ENCODE data around the gene PACRG.
A peak's percentile ranks its signal among the peaks of the same experiment; 100 is the strongest.

Gene PACRG

GRCh38 chr6:163325390-163325784 is 597.6 kb downstream of the PACRG start:
- no peaks in the 10 kb centered on the region for H4K20me1 ChIP-seq
- no peak overlapping the region for H3K9ac ChIP-seq
- H3K4me2 ChIP-seq: peak overlapping the region in 8 of 11 experiments; percentile 5 to 67 (median 34); a peak in 11 of 22 replicates
- no peaks in the 10 kb centered on the region; a peak in 1 of 22 replicates for H3K27me3 ChIP-seq
- no peak overlapping the region for H3K4me3 ChIP-seq
- no peaks in the 10 kb centered on the region for H3K36me3 ChIP-seq
- H3K4me1 ChIP-seq: peaks cover 0 to 16% (median 7%) of the 10 kb centered on the region in 10 experiments; a peak in 11 of 20 replicates
- H3K9me3 ChIP-seq (replicated peaks in 1 of 11): peaks cover 0 to 7% (median 4%) of the 10 kb centered on the region in 11 experiments; a peak in 5 of 22 replicates
- TF ChIP-seq Cebpa-rat (IDR thresholded peaks at IDR 0.05): no peak
- H3K27ac ChIP-seq: no peak overlapping the region

DNA sequence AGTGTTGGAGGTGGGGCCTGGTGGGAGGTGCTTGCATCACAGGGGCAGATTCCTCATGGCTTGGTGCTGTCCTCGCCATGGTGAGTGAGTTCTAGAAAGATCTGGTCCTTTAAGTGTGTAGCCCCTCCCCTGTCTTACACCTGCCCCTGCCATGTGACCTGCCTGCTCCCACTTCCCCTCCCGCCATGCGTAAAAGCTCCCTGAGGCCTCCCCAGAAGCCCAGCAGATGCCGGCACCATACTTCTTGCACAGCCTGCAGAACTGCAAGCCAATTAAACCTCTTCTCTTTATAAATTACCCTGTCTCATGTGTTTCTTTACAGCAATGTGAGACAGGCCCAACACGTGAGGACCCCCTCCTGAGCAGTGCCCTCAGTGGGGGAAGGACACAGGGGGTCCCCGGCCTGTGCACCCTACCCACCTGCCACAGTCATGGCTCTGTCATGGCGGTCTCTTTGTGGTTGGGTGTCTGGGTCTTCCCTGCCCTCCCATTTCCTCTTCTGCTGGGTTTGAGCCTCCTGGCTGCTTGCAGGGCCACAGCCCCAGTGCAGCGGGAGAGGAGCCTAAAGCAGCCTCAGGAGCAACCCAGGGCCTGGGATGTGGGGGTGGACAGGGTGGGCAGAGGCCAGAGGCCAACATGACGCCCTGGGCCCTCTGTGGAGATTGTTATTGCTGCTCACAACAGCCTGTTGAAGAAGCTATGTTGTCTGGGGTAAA is 599.5 kb downstream of the PACRG start:
- Histone ChIP-seq H3K9me3 (replicated peaks in 1 of 11) (peaks cover 0 to 7% (median 4%) of the 10 kb centered on the region in 11 experiments; a peak in 5 of 22 replicates), H3K36me3 (no peaks in the 10 kb centered on the region), H3K4me2 (no peak overlapping the region), H3K9ac (no peak overlapping the region), H3K4me3 (no peak overlapping the region), H3K27me3 (no peaks in the 10 kb centered on the region; a peak in 1 of 22 replicates), H3K4me1 (peaks cover 0 to 21% (median 15%) of the 10 kb centered on the region in 10 experiments; a peak in 17 of 20 replicates), H4K20me1 (no peaks in the 10 kb centered on the region), H3K27ac (no peak overlapping the region)
- no peak for TF ChIP-seq Cebpa-rat (IDR thresholded peaks at IDR 0.05)

DNA sequence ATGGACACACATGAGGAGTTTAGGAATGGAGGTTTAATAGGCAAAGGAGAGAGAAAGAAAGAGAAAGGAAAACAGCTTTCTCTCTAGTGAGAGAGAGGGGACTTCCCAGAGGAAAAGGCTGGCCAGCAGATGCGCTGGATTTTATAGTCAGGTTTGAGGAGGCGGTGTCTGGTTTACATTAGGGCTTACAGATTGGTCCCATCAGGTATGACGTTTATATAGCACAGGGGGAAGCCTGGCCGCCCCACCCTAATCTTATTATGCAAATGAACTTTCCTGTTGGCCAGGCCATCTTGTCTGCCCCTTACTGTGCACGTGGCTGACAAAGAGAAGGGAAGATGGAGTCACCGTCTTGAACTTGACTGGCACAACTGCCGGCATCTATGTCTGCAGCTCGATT is 600.1 kb downstream of the PACRG start:
- Histone ChIP-seq H3K9ac (no peak overlapping the region), H3K4me2 (no peak overlapping the region), H3K27ac (no peak overlapping the region), H3K36me3 (no peaks in the 10 kb centered on the region), H3K9me3 (replicated peaks in 1 of 11) (peaks cover 0 to 7% (median 4%) of the 10 kb centered on the region in 11 experiments; a peak in 5 of 22 replicates), H3K4me1 (peaks cover 0 to 23% (median 15%) of the 10 kb centered on the region in 10 experiments; a peak in 17 of 20 replicates), H3K27me3 (no peaks in the 10 kb centered on the region; a peak in 1 of 22 replicates), H4K20me1 (no peaks in the 10 kb centered on the region), H3K4me3 (no peak overlapping the region)
- no peak for TF ChIP-seq Cebpa-rat (IDR thresholded peaks at IDR 0.05)

DNA sequence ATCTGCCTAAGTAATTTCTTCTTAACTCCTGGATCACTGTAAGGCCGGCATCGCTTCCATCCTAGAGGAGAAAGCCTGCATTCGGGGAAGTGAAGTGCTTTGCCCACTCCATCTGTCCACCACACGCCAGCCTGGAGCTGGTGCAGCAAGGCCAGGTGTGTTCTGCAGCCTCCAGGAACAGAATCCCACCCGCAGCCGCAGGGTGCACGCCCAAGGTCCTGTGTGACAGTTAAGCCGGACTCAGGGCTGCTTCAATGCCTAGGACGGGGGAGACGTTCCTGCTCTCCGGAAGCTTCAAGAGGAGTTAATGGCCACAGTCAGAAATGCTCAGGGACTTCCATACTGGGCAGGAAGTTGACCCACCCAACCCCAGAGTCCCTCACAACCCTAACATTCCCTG is 600.6 kb downstream of the PACRG start:
- H3K4me1 ChIP-seq: peaks cover 0 to 26% (median 15%) of the 10 kb centered on the region in 10 experiments; a peak in 17 of 20 replicates
- H3K27ac ChIP-seq: no peak overlapping the region
- H3K27me3 ChIP-seq: no peaks in the 10 kb centered on the region; a peak in 1 of 22 replicates
- no peak for TF ChIP-seq Cebpa-rat (IDR thresholded peaks at IDR 0.05)
- H3K4me2 ChIP-seq: no peak overlapping the region
- H3K36me3 ChIP-seq: no peaks in the 10 kb centered on the region
- H4K20me1 ChIP-seq: no peaks in the 10 kb centered on the region
- H3K9me3 ChIP-seq (replicated peaks in 1 of 11): peaks cover 0 to 7% (median 4%) of the 10 kb centered on the region in 11 experiments; a peak in 5 of 22 replicates
- H3K4me3 ChIP-seq: no peak overlapping the region
- H3K9ac ChIP-seq: no peak overlapping the region

- Histone ChIP-seq H3K9me3 (replicated peaks in 1 of 11) (peaks cover 0 to 7% (median 4%) of the 10 kb centered on the region in 11 experiments; a peak in 5 of 22 replicates), H3K9ac (no peak overlapping the region), H3K36me3 (no peaks in the 10 kb centered on the region), H3K27me3 (no peaks in the 10 kb centered on the region; a peak in 1 of 22 replicates), H3K27ac (no peak overlapping the region), H3K4me3 (no peak overlapping the region), H3K4me2 (no peak overlapping the region), H3K4me1 (peaks cover under 1 to 35% (median 13%) of the 10 kb centered on the region in 10 experiments; a peak in 18 of 20 replicates), H4K20me1 (no peaks in the 10 kb centered on the region)
- no peak for TF ChIP-seq Cebpa-rat (IDR thresholded peaks at IDR 0.05)
These were observed 602.2 kb downstream of the PACRG start for GRCh38 chr6:163329991-163330390.

GRCh38 chr6:163331245-163331644 is 603.5 kb downstream of the PACRG start:
- no peaks in the 10 kb centered on the region for H3K36me3 ChIP-seq
- TF ChIP-seq Cebpa-rat (IDR thresholded peaks at IDR 0.05): no peak

DNA sequence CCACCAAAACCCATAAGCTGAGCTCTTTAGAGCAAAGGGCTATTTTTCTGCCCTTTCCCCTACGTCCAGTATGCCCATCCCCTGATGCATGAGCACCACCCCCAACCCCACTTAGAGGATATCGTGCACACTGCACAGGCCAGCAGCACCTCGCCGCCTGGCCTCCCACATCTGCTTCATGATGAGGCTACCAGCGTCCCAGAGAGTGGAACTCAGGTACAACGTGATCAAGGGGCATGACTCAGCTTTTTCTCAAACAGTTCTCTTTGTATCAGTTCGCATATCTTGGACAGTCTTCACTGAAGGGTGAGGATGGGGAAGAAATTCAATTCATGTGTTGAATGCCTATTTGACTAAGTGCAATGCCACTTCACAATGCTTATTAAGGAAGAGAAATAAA is 604.8 kb downstream of the PACRG start:
- H3K27me3 ChIP-seq: no peaks in the 10 kb centered on the region
- peak overlapping the region in 1 of 11 experiments; percentile 57; a peak in 4 of 22 replicates for H3K4me2 ChIP-seq
- H3K4me3 ChIP-seq: no peak overlapping the region
- TF ChIP-seq Cebpa-rat (IDR thresholded peaks at IDR 0.05): no peak
- no peaks in the 10 kb centered on the region for H3K36me3 ChIP-seq
- H3K9ac ChIP-seq: no peak overlapping the region
- H3K27ac ChIP-seq: no peak overlapping the region
- H3K4me1 ChIP-seq: peaks cover 13 to 46% (median 22%) of the 10 kb centered on the region in 10 experiments
- no peaks in the 10 kb centered on the region for H4K20me1 ChIP-seq
- H3K9me3 ChIP-seq (replicated peaks in 1 of 11): peaks cover 0 to 1% (median 0%) of the 10 kb centered on the region in 11 experiments; a peak in 4 of 22 replicates

More at GRCh38 chr6:163331245-163331644, 603.5 kb downstream of the PACRG start:
- Histone ChIP-seq H4K20me1 (no peaks in the 10 kb centered on the region), H3K9me3 (replicated peaks in 1 of 11) (peaks cover 0 to 7% (median 4%) of the 10 kb centered on the region in 11 experiments; a peak in 5 of 22 replicates), H3K27ac (no peak overlapping the region), H3K4me3 (no peak overlapping the region), H3K4me2 (peak overlapping the region in 5 of 11 experiments; percentile 12 to 57 (median 44); a peak in 4 of 22 replicates), H3K9ac (no peak overlapping the region), H3K4me1 (peaks cover 13 to 43% (median 21%) of the 10 kb centered on the region in 10 experiments), H3K27me3 (no peaks in the 10 kb centered on the region)

DNA sequence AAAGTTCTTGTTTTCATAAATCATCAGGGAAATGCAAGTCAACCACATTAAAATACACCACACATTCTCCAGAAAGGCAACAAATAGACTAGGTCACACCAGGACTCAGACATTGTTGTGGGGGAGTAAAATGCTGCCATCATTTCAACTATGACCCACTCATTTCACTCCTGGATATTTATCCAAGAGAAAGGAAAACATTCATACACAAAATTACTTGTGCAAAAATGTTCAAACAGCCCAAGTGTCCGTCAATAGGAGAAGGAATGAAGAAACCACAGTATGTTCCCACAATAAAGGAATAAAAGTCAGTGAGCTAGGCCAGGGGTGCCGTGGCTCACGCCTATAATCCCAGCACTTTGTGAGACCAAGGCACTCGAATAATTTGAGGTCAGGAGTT is 605.3 kb downstream of the PACRG start:
- no peak overlapping the region for H3K27ac ChIP-seq
- H3K9me3 ChIP-seq (replicated peaks in 1 of 11): no peaks in the 10 kb centered on the region
- H3K27me3 ChIP-seq: no peaks in the 10 kb centered on the region
- H3K4me3 ChIP-seq: no peak overlapping the region
- peaks cover 17 to 51% (median 25%) of the 10 kb centered on the region in 10 experiments for H3K4me1 ChIP-seq
- H3K36me3 ChIP-seq: no peaks in the 10 kb centered on the region
- 0 out of 22 replicates have a peak overlapping the region, but pooled peaks of 2 of the 11 experiments have one; percentile 4 to 41 for H3K4me2 ChIP-seq
- H4K20me1 ChIP-seq: no peaks in the 10 kb centered on the region
- TF ChIP-seq Cebpa-rat (IDR thresholded peaks at IDR 0.05): no peak
- H3K9ac ChIP-seq: no peak overlapping the region

Measured in BLaER1 treated with 17β-estradiol and CSF1 and Interleukin-3, amounts not matched to agents 10 nM and 100 nM (cell line).